ENCODE results near the gene ZFP92. TPM values are rescaled to one million over a fixed set of nuclear protein-coding genes. Genes with fewer than 3 reads are reported as not detected.

The ZFP92 gene
- total and polyA plus RNA-seq, 2 of the 8 experiments (the other 6 are each of a cell fraction or from before 2014, with no cell fraction given) = 0.14 to 0.41 TPM

- H3K9ac ChIP-seq (replicated peaks in 1 of 4; ENCODE audit: extremely low read depth in 1 of 4, low read depth in 3 of 4, low read length in 3 of 4) = no peak overlapping the region
- no peak overlapping the region for H3K4ac ChIP-seq (replicated peaks; ENCODE audit: insufficient read length, low read depth, low read length)
- H4K20me1 ChIP-seq (replicated peaks in 1 of 2; ENCODE audit: control insufficient read depth in 1 of 2, insufficient read depth in 2 of 2, low read length in 2 of 2) = peaks cover 0 to 2% of the 10 kb centered on the region in 2 experiments
- no peak overlapping the region for H2AFZ ChIP-seq (ENCODE audit: low read length)
- no peaks in the 10 kb centered on the region for H3K27me3 ChIP-seq (replicated peaks in 1 of 4; ENCODE audit: control insufficient read depth in 3 of 4, extremely low read depth in 1 of 4, insufficient read depth in 3 of 4, low read length in 3 of 4)
- H3K79me2 ChIP-seq (ENCODE audit: control insufficient read depth in 1 of 2, insufficient read depth in 2 of 2, low read length in 2 of 2) = no peaks in the 10 kb centered on the region
- H3K4me3 ChIP-seq (ENCODE audit: extremely low read depth in 1 of 4, insufficient read depth in 2 of 4, low read depth in 3 of 4, low read length in 4 of 4) = no peak overlapping the region
- H2AK5ac ChIP-seq (ENCODE audit: low read depth, low read length) = no peak overlapping the region
- H3K79me1 ChIP-seq (ENCODE audit: low read depth, low read length) = no peaks in the 10 kb centered on the region
- no peak for FAIRE-seq
- no peak overlapping the region for H4K8ac ChIP-seq (ENCODE audit: extremely low read depth, insufficient read depth, low read length)
- H4K91ac ChIP-seq (replicated peaks; ENCODE audit: insufficient read length, low read length) = no peak overlapping the region
- POLR2A ChIA-PET (ENCODE audit: partially characterized antibody) = no interaction called here
- H3K27ac ChIP-seq (ENCODE audit: low read depth, low read length) = no peak overlapping the region
- no peak overlapping the region for H2BK5ac ChIP-seq (ENCODE audit: low read depth, low read length)
- H3K9me3 ChIP-seq (ENCODE audit: insufficient read depth in 2 of 2, low read depth in 1 of 2, low read length in 1 of 2) = no peaks in the 10 kb centered on the region
- no peaks in the 10 kb centered on the region for H3K4me1 ChIP-seq (replicated peaks in 1 of 4; ENCODE audit: control insufficient read depth in 3 of 4, insufficient read depth in 4 of 4, low read length in 3 of 4)
- no peak overlapping the region for H2BK15ac ChIP-seq (ENCODE audit: low read length)
- H3K18ac ChIP-seq (ENCODE audit: extremely low read depth, low read length) = no peak overlapping the region
- H3K56ac ChIP-seq (replicated peaks; ENCODE audit: insufficient read length, low read depth, low read length) = no peak overlapping the region
- no peak overlapping the region for H3K4me2 ChIP-seq (ENCODE audit: insufficient read depth in 1 of 2, low read depth in 2 of 2, low read length in 2 of 2)
- H2BK20ac ChIP-seq (ENCODE audit: low read length) = no peak overlapping the region
- H2BK120ac ChIP-seq (replicated peaks; ENCODE audit: low read depth, low read length) = no peak overlapping the region
- CTCF ChIA-PET (ENCODE audit: partially characterized antibody) = interaction anchor here (1.5 kb wide), 2 partner anchors 12 to 48 kb away, joined by 4 to 5 read pairs; partner anchors contain the start of gene HAUS7
- H3K36me3 ChIP-seq (ENCODE audit: control insufficient read depth in 2 of 4, insufficient read depth in 4 of 4, low read length in 3 of 4) = peaks cover 0 to 10% (median 0%) of the 10 kb centered on the region in 4 experiments; a peak in 3 of 8 replicates
- no peak for DNase-seq (ENCODE audit: low read depth in 1 of 2, low spot score in 2 of 2)
- no peak overlapping the region for H2BK12ac ChIP-seq (ENCODE audit: low read depth, low read length)
- no peak overlapping the region for H3K23ac ChIP-seq (ENCODE audit: insufficient read length)
- H3K23me2 ChIP-seq (ENCODE audit: low read depth, low read length) = no peaks in the 10 kb centered on the region
- H4K5ac ChIP-seq (ENCODE audit: insufficient read length, low read depth, low read length) = no peak overlapping the region
- H3K14ac ChIP-seq (ENCODE audit: insufficient read length) = no peak overlapping the region
- 87% methylated on average over 4 of the region's 4 CpGs; no CpG with 5 or more reads in 1 of the 2 experiments for WGBS, 2 experiments (ENCODE audit: extremely low coverage in 1 of 2, insufficient coverage in 1 of 2, insufficient read length in 1 of 2, insufficient replicate concordance in 2 of 2, low coverage in 1 of 2, low lambda C conversion rate in 2 of 2, missing lambda C conversion rate in 1 of 2)
- TF ChIP-seq BRCA1 (IDR thresholded peaks at IDR 0.05; ENCODE audit: low read depth, low read length) (no peak), GABPA (IDR thresholded peaks at IDR 0.05; ENCODE audit: borderline replicate concordance, insufficient read depth, low read length) (no peak), GTF2F1 (IDR thresholded peaks at IDR 0.05; ENCODE audit: borderline replicate concordance, low read depth, low read length) (no peak), SRF (IDR thresholded peaks at IDR 0.05; ENCODE audit: low read depth, low read length) (no peak), SAP30 (IDR thresholded peaks at IDR 0.05; ENCODE audit: insufficient read depth, insufficient replicate concordance, low read length) (no peak), CBX5 (IDR thresholded peaks at IDR 0.05; ENCODE audit: low read depth, low read length) (no peak), EZH2 (IDR thresholded peaks at IDR 0.05; ENCODE audit: low read depth, low read length, severe bottlenecking) (no peak), FOSL1 (IDR thresholded peaks at IDR 0.05; ENCODE audit: insufficient read depth, low read depth, low read length) (no peak), SUZ12 (IDR thresholded peaks at IDR 0.05; ENCODE audit: low read length) (no peak), TAF1 (IDR thresholded peaks at IDR 0.05; ENCODE audit: low read depth, low read length) (no peak), TEAD4 (IDR thresholded peaks at IDR 0.05; ENCODE audit: low read depth, low read length) (no peak), YY1 (IDR thresholded peaks at IDR 0.05; ENCODE audit: low read depth, low read length) (no peak), HDAC2 (IDR thresholded peaks at IDR 0.05; ENCODE audit: borderline replicate concordance in 1 of 2, low read depth in 2 of 2, low read length in 2 of 2) (no peak), RXRA (IDR thresholded peaks at IDR 0.05; ENCODE audit: insufficient read depth, low read depth, low read length) (no peak)
Observed at GRCh38 chrX:153458476-153458875, 47.2 kb downstream of the ZFP92 start.

Data from H1 (cell line).